ENCODE measurements around the gene DCBLD2.

DNA sequence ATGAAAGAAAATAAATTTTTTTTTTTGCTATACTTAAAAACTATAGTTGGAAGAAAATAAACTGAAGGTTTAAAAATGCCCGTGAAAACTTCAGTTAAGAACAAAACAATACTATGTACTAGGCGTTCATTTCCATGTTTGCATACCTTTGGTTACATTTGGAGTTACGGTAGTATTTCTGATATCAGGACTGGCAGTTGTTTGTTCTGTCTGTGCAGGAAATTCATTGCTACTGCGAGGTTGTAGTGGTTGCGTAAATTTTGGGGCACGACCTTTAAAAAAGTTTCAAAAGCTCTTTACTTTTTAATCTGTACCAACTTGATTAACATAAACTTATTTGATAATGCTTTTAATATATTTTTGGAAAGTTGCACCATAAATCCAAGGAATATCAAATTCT is 90.4 kb downstream of the DCBLD2 start:
- TF ChIP-seq POLR2A (IDR thresholded peaks at IDR 0.05; ENCODE audit: low read depth, low read length), result no peak
- TF ChIP-seq POLR2AphosphoS5 (IDR thresholded peaks at IDR 0.05; ENCODE audit: low read depth, low read length), result no peak
- TF ChIP-seq TAF1 (IDR thresholded peaks at IDR 0.05; ENCODE audit: borderline replicate concordance, low read depth, low read length), result no peak
